AG04450 (cell line): ENCODE measurements around the gene TLR2. TPM values are rescaled to one million over a fixed set of nuclear protein-coding genes. Genes with fewer than 3 reads are reported as not detected.

Source experiments
- CTCF ChIA-PET: fragments of 300-600, 350-600 bp; formaldehyde crosslinking; extraction: SDS; loops from one replicate; lab custom pipeline; 2022; ENCODE audit warnings: antibody characterized with exemption, inconsistent platforms; lab: Charles Lee
- POLR2A ChIA-PET: fragments of 350-600 bp; formaldehyde crosslinking; extraction: SDS; loops from one replicate; lab custom pipeline; 2021; ENCODE audit warnings: antibody characterized with exemption, inconsistent platforms; lab: Yijun Ruan, JAX
- DNase-seq: peaks from one replicate; pipeline ENCODE4 v3.0.0-alpha.2; 2011; ENCODE audit warnings: low read depth, low spot score
- H3K27ac ChIP-seq: one replicate; pipeline ENCODE4 v1.5.1; 2012; ENCODE audit warnings: low read depth, low read length, control low read depth
- H3K27me3 ChIP-seq: one replicate; pipeline ENCODE4 v1.6.0; 2012; ENCODE audit warnings: low read length; ENCODE audit not compliant: control insufficient read depth, insufficient read depth
- H3K4me3 ChIP-seq: 2 replicates; pipeline ENCODE4 v1.5.1; 2011; ENCODE audit warnings: mild to moderate bottlenecking, low read depth, low read length, control low read depth
- H3K9me3 ChIP-seq: 2 replicates; pipeline ENCODE4 v1.5.1; 2012; ENCODE audit warnings: low read length; ENCODE audit not compliant: control insufficient read depth, insufficient read depth
- CTCF ChIP-seq: IDR thresholded peaks from 2 replicates; pipeline ENCODE4 v1.5.1; 2011; ENCODE audit warnings: low read depth, low read length, control low read depth, inconsistent platforms
- polyA plus RNA-seq: library from polyadenylated mRNA; depleted of rRNA; stranded (reverse); fragments of >200 nt; gene quantifications from 2 replicates; pipeline ENCODE4 v1.2.3, GENCODE V29; 2011; rRNA removed

TLR2 gene
- polyA plus RNA-seq, 1 experiment: 0.24 TPM

DNA sequence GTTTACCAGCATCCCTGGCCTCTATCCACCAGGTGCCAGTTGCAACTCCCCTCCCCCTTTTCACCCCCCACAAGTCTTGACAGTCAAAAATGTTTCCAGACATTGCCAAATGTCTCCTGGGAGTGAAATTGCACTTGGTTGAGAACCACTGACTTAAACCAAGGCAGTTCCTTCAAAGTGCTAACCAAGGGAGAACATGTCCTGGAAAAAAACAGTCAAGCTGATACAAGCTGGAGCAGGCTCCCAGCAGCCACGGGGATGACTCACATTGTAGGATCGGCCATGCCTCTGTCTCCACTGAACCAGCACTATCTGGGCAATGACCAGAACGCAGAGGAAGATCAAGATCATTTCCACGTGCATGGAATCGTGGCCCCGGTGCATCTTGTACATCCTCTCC is 64.3 kb downstream of the TLR2 start:
- Histone ChIP-seq H3K27ac (no peak overlapping the region), H3K27me3 (no peaks in the 10 kb centered on the region), H3K9me3 (no peaks in the 10 kb centered on the region), H3K4me3 (no peak overlapping the region)
- no peak for TF ChIP-seq CTCF
- CTCF ChIA-PET: interaction anchor here (2.0 to 3.2 kb wide), 2 partner anchors 105 to 402 kb away, joined by 7 to 20 read pairs; no protein-coding TSS in a partner anchor
- DNase-seq: no peak
- POLR2A ChIA-PET: no interaction called here

DNA sequence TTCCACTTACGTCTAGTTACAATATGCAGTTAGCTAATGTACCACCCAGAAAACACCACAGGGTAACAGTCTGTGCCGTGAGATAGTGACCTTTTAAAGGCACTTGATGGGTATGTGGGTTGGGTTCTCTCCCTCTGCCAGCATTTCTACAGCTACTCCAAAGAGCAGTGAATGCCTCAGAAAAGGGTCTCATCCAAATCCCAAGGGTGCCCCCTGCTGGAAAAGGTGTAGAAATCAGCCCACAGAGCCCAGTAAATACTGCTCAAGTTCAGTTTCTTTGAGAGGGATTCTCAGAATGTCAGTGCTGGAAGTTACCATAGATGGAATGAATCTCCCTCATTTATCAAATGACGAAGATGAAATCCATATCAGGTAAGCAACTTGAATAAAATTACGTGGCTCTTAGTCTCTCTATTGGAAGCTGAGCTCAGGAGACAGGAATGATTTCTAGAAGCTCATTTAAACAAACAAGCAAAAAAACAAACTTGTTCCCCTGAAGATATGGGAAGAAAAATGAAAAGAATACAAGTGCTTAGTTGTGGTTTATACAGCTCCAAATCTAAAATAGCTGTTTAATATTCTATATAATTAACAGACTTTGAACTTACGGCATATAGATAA is 66.2 kb downstream of the TLR2 start:
- TF ChIP-seq CTCF: peak; percentile 76
- ChIA-PET CTCF (interaction anchor here (0.6 to 3.2 kb wide), 23 partner anchors 9 to 819 kb away, joined by 3 to 20 read pairs (median 5); no protein-coding TSS in a partner anchor), POLR2A (no interaction called here)
- H3K27ac ChIP-seq: no peak overlapping the region
- peak; percentile 24 for DNase-seq
- no peak overlapping the region for H3K4me3 ChIP-seq
- H3K9me3 ChIP-seq: no peaks in the 10 kb centered on the region
- H3K27me3 ChIP-seq: no peaks in the 10 kb centered on the region

DNA sequence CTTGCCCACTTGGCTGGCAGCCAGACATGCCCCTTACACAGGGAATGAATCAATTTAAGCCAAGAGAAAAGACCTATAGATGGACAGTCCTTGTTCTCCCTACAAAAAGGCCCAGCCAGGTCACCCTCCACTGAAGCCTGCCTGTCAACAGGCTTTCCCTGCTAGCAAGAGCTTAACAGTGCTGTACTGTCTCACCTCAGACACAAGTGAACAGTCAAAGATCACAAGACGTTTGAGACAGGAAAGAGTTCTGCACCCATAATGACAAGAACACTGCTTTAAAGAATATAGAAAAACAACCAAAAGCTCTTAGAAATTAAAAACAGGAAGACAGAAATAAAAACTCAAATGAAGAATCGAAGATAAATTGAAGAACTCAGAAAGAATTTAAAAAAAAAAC is 71.1 kb downstream of the TLR2 start:
- DNase-seq: no peak
- POLR2A ChIA-PET: no interaction called here
- no peaks in the 10 kb centered on the region for H3K9me3 ChIP-seq
- no peak for TF ChIP-seq CTCF
- H3K27ac ChIP-seq: no peak overlapping the region
- peaks cover 14% of the 10 kb centered on the region for H3K27me3 ChIP-seq
- H3K4me3 ChIP-seq: no peak overlapping the region
- CTCF ChIA-PET: no interaction called here

Other genes starting within 250 kb of the TLR2 start
- 13.2 and 15.5 TPM in 2 replicates for gene TMEM131L, start 217.9 kb upstream of the TLR2 start, polyA plus RNA-seq
- gene RNF175, start 75.7 kb downstream of the TLR2 start, polyA plus RNA-seq: not detected in 2 replicates
- not detected in 2 replicates for gene SFRP2, start 104.8 kb downstream of the TLR2 start, polyA plus RNA-seq